WTC11 (cell line): ENCODE data around the gene SBF2. TPM values are rescaled to one million over a fixed set of nuclear protein-coding genes. Genes with fewer than 3 reads are reported as not detected.

ENCODE experiments used
- ATAC-seq: fragments of 200-7000 bp; cut with Tn5 transposase; 2 replicates; pipeline ENCODE4 v1.10.0; 2021; ENCODE audit warnings: mild to moderate bottlenecking, moderate library complexity
- CTCF ChIA-PET: fragments of 300-600 bp; sonication (Branson Sonifier 250); formaldehyde crosslinking; loops from one replicate; lab custom pipeline; 2021; ENCODE audit warnings: antibody characterized with exemption; lab: Charles Lee
- POLR2A ChIA-PET: fragments of 350-600 bp; sonication (Branson Sonifier 250); formaldehyde crosslinking; loops from one replicate; lab custom pipeline; 2021; ENCODE audit warnings: antibody characterized with exemption; lab: Charles Lee
- DNase-seq: peaks from one replicate; pipeline ENCODE4 v3.0.0; 2021; ENCODE audit warnings: low spot score
- H3K27ac Mint-ChIP-seq: 2 replicates; pipeline ENCODE4 v1.8.0; 2021; ENCODE audit warnings: mixed read lengths
- H3K27me3 Mint-ChIP-seq: 2 replicates; pipeline ENCODE4 v1.8.0; 2021; ENCODE audit warnings: low read depth, mild to moderate bottlenecking, moderate library complexity, mixed read lengths
- H3K36me3 Mint-ChIP-seq: 2 replicates; pipeline ENCODE4 v1.8.0; 2021; ENCODE audit warnings: mixed read lengths
- H3K4me1 Mint-ChIP-seq: 2 replicates; pipeline ENCODE4 v1.8.0; 2022; ENCODE audit warnings: mixed read lengths
- H3K4me3 Mint-ChIP-seq: 2 replicates; pipeline ENCODE4 v1.8.0; 2021; ENCODE audit warnings: mild to moderate bottlenecking, moderate library complexity, mixed read lengths
- H3K9me3 Mint-ChIP-seq: 2 replicates; pipeline ENCODE4 v1.8.0; 2021; ENCODE audit warnings: mixed read lengths
- CREB1 ChIP-seq: sonication (generic); formaldehyde crosslinking; IDR thresholded peaks from 2 replicates; pipeline ENCODE4 v1.8.0; 2023; ENCODE audit warnings: mild to moderate bottlenecking, missing genetic modification reagents
- FOXJ3 ChIP-seq: sonication (generic); formaldehyde crosslinking; IDR thresholded peaks from 2 replicates; pipeline ENCODE4 v1.9.0; 2021; ENCODE audit warnings: missing genetic modification reagents, mild to moderate bottlenecking, borderline replicate concordance
- GABPB1 ChIP-seq: sonication (generic); formaldehyde crosslinking; IDR thresholded peaks from 2 replicates; pipeline ENCODE4 v1.8.1; 2023; ENCODE audit warnings: mild to moderate bottlenecking, missing genetic modification reagents
- GTF2I ChIP-seq: fragments of 250-450 bp; sonication (Bioruptor Pico); conservative IDR thresholded peaks from 2 replicates; pipeline ENCODE4 v1.4.0; 2021; ENCODE audit warnings: mild to moderate bottlenecking
- HMGA2 ChIP-seq: fragments of 250-450 bp; sonication (Bioruptor Pico); IDR thresholded peaks from 2 replicates; pipeline ENCODE4 v1.4.0; 2021; ENCODE audit warnings: mild to moderate bottlenecking, moderate library complexity
- NFE2L1 ChIP-seq: sonication (generic); formaldehyde crosslinking; IDR thresholded peaks from 2 replicates; pipeline ENCODE4 v1.8.1; 2023; ENCODE audit warnings: missing genetic modification reagents
- OVOL2 ChIP-seq: fragments of 250-450 bp; sonication (Bioruptor Pico); IDR thresholded peaks from 2 replicates; pipeline ENCODE4 v1.9.0; 2021; ENCODE audit warnings: mild to moderate bottlenecking, borderline replicate concordance
- RORB ChIP-seq: fragments of 250-450 bp; sonication (Bioruptor Pico); IDR thresholded peaks from 2 replicates; pipeline ENCODE4 v1.9.0; 2021; ENCODE audit warnings: mild to moderate bottlenecking
- SMAD3 ChIP-seq: sonication (generic); formaldehyde crosslinking; IDR thresholded peaks from 2 replicates; pipeline ENCODE4 v1.8.0; 2022; ENCODE audit warnings: missing genetic modification reagents, mild to moderate bottlenecking, borderline replicate concordance
- SP1 ChIP-seq: sonication (generic); formaldehyde crosslinking; conservative IDR thresholded peaks from 2 replicates; pipeline ENCODE4 v1.8.1; 2022; ENCODE audit warnings: missing genetic modification reagents
- ZBTB21 ChIP-seq: sonication (generic); formaldehyde crosslinking; IDR thresholded peaks from 2 replicates; pipeline ENCODE4 v1.8.1; 2023; ENCODE audit warnings: mild to moderate bottlenecking, missing genetic modification reagents, borderline replicate concordance
- ZNF232 ChIP-seq: sonication (generic); formaldehyde crosslinking; IDR thresholded peaks from 2 replicates; pipeline ENCODE4 v1.8.0; 2022; ENCODE audit warnings: mild to moderate bottlenecking, missing genetic modification reagents
- ZNF416 ChIP-seq: fragments of 250-450 bp; sonication (Bioruptor Pico); IDR thresholded peaks from 2 replicates; pipeline ENCODE4 v1.9.0; 2021; ENCODE audit warnings: mild to moderate bottlenecking, inconsistent platforms
- total RNA-seq: library from RNA; stranded (reverse); gene quantifications from 3 replicates; pipeline ENCODE4 v1.2.3, GENCODE V29; 2021
- TF ChIP-seq, protein P1 (sequence below): sonication (generic); formaldehyde crosslinking; IDR thresholded peaks from 2 replicates; pipeline ENCODE4 v1.8.0; 2022; ENCODE audit warnings: mild to moderate bottlenecking, missing genetic modification reagents
- TF ChIP-seq, protein P2 (sequence below): sonication (generic); formaldehyde crosslinking; IDR thresholded peaks from 2 replicates; pipeline ENCODE4 v1.8.1; 2023; ENCODE audit warnings: mild to moderate bottlenecking, missing genetic modification reagents, moderate library complexity
- TF ChIP-seq, protein P3 (sequence below): sonication (generic); formaldehyde crosslinking; IDR thresholded peaks from 2 replicates; pipeline ENCODE4 v1.8.1; 2022; ENCODE audit warnings: low read depth, missing genetic modification reagents, borderline replicate concordance
- TF ChIP-seq, protein P4 (sequence below): fragments of 250-450 bp; sonication (Bioruptor Pico); IDR thresholded peaks from 2 replicates; pipeline ENCODE4 v2.1.2; 2022; ENCODE audit warnings: mild to moderate bottlenecking, moderate library complexity
- TF ChIP-seq, protein P5 (sequence below): sonication (generic); formaldehyde crosslinking; IDR thresholded peaks from 2 replicates; pipeline ENCODE4 v1.8.0; 2023; ENCODE audit warnings: missing genetic modification reagents
- TF ChIP-seq, protein P6 (sequence below): sonication (generic); formaldehyde crosslinking; IDR thresholded peaks from 2 replicates; pipeline ENCODE4 v1.8.1; 2023; ENCODE audit warnings: mild to moderate bottlenecking, missing genetic modification reagents

The SBF2 gene
- total RNA-seq, 1 experiment from 2014 or later: 47.6 TPM

DNA sequence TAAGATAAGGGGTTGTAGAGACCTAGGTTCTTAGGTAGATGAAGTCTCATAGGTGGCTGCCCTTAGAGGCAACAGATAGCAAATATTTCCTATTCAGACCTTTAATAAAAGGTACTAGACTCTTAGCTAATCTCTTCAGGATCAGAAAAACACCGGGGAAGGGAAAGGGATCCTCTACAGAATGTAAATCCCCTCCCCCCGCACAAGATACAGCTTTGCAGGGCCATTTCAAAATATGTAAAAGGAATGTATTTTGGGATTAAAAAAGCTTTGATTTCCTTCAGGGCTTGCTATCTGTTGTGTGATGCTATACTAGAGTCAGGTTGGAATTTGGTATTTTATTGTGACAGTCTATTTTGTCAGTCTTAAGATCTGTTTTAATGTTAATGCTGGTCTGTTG, 517.0 kb downstream of the SBF2 start:
- ATAC-seq (no peak), DNase-seq (no peak)
- peaks cover 35% of the 10 kb centered on the region for H3K4me1 Mint-ChIP-seq
- TF ChIP-seq, protein P1, sequence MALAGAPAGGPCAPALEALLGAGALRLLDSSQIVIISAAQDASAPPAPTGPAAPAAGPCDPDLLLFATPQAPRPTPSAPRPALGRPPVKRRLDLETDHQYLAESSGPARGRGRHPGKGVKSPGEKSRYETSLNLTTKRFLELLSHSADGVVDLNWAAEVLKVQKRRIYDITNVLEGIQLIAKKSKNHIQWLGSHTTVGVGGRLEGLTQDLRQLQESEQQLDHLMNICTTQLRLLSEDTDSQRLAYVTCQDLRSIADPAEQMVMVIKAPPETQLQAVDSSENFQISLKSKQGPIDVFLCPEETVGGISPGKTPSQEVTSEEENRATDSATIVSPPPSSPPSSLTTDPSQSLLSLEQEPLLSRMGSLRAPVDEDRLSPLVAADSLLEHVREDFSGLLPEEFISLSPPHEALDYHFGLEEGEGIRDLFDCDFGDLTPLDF (CRISPR knock-in tag): no peak
- TF ChIP-seq, protein P2, sequence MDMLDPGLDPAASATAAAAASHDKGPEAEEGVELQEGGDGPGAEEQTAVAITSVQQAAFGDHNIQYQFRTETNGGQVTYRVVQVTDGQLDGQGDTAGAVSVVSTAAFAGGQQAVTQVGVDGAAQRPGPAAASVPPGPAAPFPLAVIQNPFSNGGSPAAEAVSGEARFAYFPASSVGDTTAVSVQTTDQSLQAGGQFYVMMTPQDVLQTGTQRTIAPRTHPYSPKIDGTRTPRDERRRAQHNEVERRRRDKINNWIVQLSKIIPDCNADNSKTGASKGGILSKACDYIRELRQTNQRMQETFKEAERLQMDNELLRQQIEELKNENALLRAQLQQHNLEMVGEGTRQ: no peak
- TF ChIP-seq, protein P3, sequence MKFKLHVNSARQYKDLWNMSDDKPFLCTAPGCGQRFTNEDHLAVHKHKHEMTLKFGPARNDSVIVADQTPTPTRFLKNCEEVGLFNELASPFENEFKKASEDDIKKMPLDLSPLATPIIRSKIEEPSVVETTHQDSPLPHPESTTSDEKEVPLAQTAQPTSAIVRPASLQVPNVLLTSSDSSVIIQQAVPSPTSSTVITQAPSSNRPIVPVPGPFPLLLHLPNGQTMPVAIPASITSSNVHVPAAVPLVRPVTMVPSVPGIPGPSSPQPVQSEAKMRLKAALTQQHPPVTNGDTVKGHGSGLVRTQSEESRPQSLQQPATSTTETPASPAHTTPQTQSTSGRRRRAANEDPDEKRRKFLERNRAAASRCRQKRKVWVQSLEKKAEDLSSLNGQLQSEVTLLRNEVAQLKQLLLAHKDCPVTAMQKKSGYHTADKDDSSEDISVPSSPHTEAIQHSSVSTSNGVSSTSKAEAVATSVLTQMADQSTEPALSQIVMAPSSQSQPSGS (CRISPR knock-in tag): no peak
- no peak for TF ChIP-seq SP1
- TF ChIP-seq FOXJ3 (CRISPR knock-in tag): no peak
- TF ChIP-seq SMAD3 (CRISPR knock-in tag): no peak
- TF ChIP-seq, protein P4, sequence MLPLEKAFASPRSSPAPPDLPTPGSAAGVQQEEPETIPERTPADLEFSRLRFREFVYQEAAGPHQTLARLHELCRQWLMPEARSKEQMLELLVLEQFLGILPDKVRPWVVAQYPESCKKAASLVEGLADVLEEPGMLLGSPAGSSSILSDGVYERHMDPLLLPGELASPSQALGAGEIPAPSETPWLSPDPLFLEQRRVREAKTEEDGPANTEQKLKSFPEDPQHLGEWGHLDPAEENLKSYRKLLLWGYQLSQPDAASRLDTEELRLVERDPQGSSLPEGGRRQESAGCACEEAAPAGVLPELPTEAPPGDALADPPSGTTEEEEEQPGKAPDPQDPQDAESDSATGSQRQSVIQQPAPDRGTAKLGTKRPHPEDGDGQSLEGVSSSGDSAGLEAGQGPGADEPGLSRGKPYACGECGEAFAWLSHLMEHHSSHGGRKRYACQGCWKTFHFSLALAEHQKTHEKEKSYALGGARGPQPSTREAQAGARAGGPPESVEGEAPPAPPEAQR (CRISPR knock-in tag): no peak
- no peak for TF ChIP-seq GTF2I (CRISPR knock-in tag)
- no peak for TF ChIP-seq ZBTB21 (CRISPR knock-in tag)
- TF ChIP-seq, protein P5, sequence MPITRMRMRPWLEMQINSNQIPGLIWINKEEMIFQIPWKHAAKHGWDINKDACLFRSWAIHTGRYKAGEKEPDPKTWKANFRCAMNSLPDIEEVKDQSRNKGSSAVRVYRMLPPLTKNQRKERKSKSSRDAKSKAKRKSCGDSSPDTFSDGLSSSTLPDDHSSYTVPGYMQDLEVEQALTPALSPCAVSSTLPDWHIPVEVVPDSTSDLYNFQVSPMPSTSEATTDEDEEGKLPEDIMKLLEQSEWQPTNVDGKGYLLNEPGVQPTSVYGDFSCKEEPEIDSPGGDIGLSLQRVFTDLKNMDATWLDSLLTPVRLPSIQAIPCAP (CRISPR knock-in tag): no peak
- no peak for TF ChIP-seq OVOL2 (CRISPR knock-in tag)
- TF ChIP-seq ZNF232 (CRISPR knock-in tag): no peak
- no peak for TF ChIP-seq GABPB1
- no peak for TF ChIP-seq ZNF416 (CRISPR knock-in tag)
- TF ChIP-seq, protein P6, sequence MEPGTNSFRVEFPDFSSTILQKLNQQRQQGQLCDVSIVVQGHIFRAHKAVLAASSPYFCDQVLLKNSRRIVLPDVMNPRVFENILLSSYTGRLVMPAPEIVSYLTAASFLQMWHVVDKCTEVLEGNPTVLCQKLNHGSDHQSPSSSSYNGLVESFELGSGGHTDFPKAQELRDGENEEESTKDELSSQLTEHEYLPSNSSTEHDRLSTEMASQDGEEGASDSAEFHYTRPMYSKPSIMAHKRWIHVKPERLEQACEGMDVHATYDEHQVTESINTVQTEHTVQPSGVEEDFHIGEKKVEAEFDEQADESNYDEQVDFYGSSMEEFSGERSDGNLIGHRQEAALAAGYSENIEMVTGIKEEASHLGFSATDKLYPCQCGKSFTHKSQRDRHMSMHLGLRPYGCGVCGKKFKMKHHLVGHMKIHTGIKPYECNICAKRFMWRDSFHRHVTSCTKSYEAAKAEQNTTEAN (CRISPR knock-in tag): no peak
- TF ChIP-seq HMGA2 (CRISPR knock-in tag): no peak
- H3K27ac Mint-ChIP-seq: peak overlapping the region; percentile 18; the same call in 1 of the 2 replicates
- H3K4me3 Mint-ChIP-seq: no peak overlapping the region
- CTCF ChIA-PET: interaction anchor here (0.6 kb wide), 1 partner anchor 19 kb away, joined by 4 read pairs; no protein-coding TSS in a partner anchor
- no peaks in the 10 kb centered on the region for H3K27me3 Mint-ChIP-seq
- H3K9me3 Mint-ChIP-seq: no peaks in the 10 kb centered on the region
- H3K36me3 Mint-ChIP-seq: peaks cover 34% of the 10 kb centered on the region
- POLR2A ChIA-PET: no interaction called here

DNA sequence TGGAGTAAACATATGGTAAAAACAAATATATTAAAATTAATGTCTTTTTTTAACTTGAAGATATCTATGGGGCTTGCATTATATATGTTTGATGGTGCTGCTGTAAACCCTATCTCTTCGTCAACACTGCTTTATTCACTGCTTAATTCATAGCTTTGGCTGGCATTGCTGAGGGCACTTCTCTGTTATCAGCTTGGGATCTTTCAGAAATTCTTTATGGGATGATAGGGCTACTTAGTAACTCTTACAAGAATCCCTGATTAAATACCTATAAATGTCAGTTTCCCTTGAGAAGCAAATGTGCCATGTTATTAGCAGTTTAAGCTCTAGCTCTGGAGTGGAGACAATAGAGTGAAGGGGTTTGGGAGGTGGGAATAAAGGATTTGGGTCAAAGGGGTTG, 517.8 kb downstream of the SBF2 start:
- TF ChIP-seq ZNF416 (CRISPR knock-in tag) (no peak), CREB1 (CRISPR knock-in tag) (no peak), FOXJ3 (CRISPR knock-in tag) (no peak), NFE2L1 (CRISPR knock-in tag) (no peak), RORB (no peak), ZBTB21 (CRISPR knock-in tag) (no peak)
- peaks cover 27% of the 10 kb centered on the region for H3K36me3 Mint-ChIP-seq
- H3K27ac Mint-ChIP-seq: no peak overlapping the region
- DNase-seq (no peak), ATAC-seq (no peak)
- peaks cover 35% of the 10 kb centered on the region for H3K4me1 Mint-ChIP-seq
- no peaks in the 10 kb centered on the region for H3K27me3 Mint-ChIP-seq
- no peak overlapping the region for H3K4me3 Mint-ChIP-seq
- CTCF ChIA-PET: interaction anchor here (0.8 to 1.6 kb wide), 3 partner anchors 17 to 61 kb away, joined by 3 to 7 read pairs (median 3); no protein-coding TSS in a partner anchor
- POLR2A ChIA-PET: no interaction called here
- no peaks in the 10 kb centered on the region for H3K9me3 Mint-ChIP-seq
